K562 (cell line): Measurements from ENCODE around the gene GARIN5B.
"Not testable (repeated sequence)": the region's sequence is repeated elsewhere in the genome, so short reads cannot be mapped to it uniquely, and the experiment has no call there.

Experiments used
- ATF3 ChIP-seq, 2 experiments: fragments of 450-650 bp in 1 of 2; sonication (generic) in 1 of 2; formaldehyde crosslinking in 1 of 2; IDR thresholded peaks in 1 of 2; conservative IDR thresholded peaks in 1 of 2; 2 replicates each; pipeline versions ENCODE4 v1.6.1 to v1.8.1; 2016 to 2023; ENCODE audit warnings: mild to moderate bottlenecking in 2 of 2, moderate library complexity in 2 of 2, inconsistent platforms in 1 of 2, missing genetic modification reagents in 1 of 2
- CTCF ChIP-seq, 3 experiments: IDR thresholded peaks in 2 of 3; conservative IDR thresholded peaks in 1 of 3; 2 replicates each; pipeline ENCODE4 v1.5.1; 2011 to 2012; ENCODE audit warnings: low read length in 3 of 3, mild to moderate bottlenecking in 3 of 3, control low read depth in 2 of 3, improper control_type of control experiment in 1 of 3, inconsistent platforms in 1 of 3, low read depth in 1 of 3, mixed read lengths in 1 of 3, moderate library complexity in 1 of 3; ENCODE audit not compliant: insufficient read depth in 2 of 3
- GTF2F1 ChIP-seq: IDR thresholded peaks from 2 replicates; pipeline ENCODE4 v1.6.1; 2011; ENCODE audit warnings: low read depth, low read length, improper control_type of control experiment
- ILK ChIP-seq: fragments of 450-650 bp; IDR thresholded peaks from 2 replicates; pipeline ENCODE4 v1.6.1; 2016; ENCODE audit warnings: missing genetic modification characterization, low read depth, mild to moderate bottlenecking, missing compliant biosample characterization, moderate library complexity, borderline replicate concordance
- KAT7 ChIP-seq: sonication (generic); formaldehyde crosslinking; IDR thresholded peaks from 2 replicates; pipeline ENCODE4 v1.8.0; 2022; ENCODE audit warnings: missing genetic modification reagents, mild to moderate bottlenecking, borderline replicate concordance
- MXI1 ChIP-seq: IDR thresholded peaks from 2 replicates; pipeline ENCODE4 v1.6.1; 2011; ENCODE audit warnings: low read depth, mild to moderate bottlenecking, improper control_type of control experiment, low read length
- NCOR1 ChIP-seq: fragments of 450-650 bp; IDR thresholded peaks from 2 replicates; pipeline ENCODE4 v1.6.1; 2016; ENCODE audit warnings: mild to moderate bottlenecking, moderate library complexity
- NFIC ChIP-seq: fragments of 450-650 bp; IDR thresholded peaks from 2 replicates; pipeline ENCODE4 v1.6.1; 2017; ENCODE audit warnings: mild to moderate bottlenecking, inconsistent platforms
- POLR2AphosphoS5 ChIP-seq: IDR thresholded peaks from 2 replicates; pipeline ENCODE4 v1.6.1; 2011; ENCODE audit warnings: mild to moderate bottlenecking, low read depth, low read length, moderate library complexity; ENCODE audit not compliant: control insufficient read depth, insufficient read depth

GRCh38 chr19:55409179-55409578 lies 46.1 kb upstream of the GARIN5B start:
- not testable (repeated sequence) for TF ChIP-seq ILK (tag); NFIC; CTCF (IDR thresholded peaks at IDR 0.05 in 2 of 3, conservative IDR thresholded peaks at IDR 0.05 in 1 of 3; ENCODE audit: insufficient read depth in 2 of 3, low read depth in 1 of 3, low read length in 3 of 3); ATF3 (IDR thresholded peaks at IDR 0.05); ATF3 (CRISPR knock-in tag; conservative IDR thresholded peaks at IDR 0.05); NCOR1; POLR2AphosphoS5; KAT7 (CRISPR knock-in tag); GTF2F1; MXI1
